Thyroid gland (tissue), 4 donors: Measurements from ENCODE around the gene DNM3.

Source experiments
- CTCF ChIP-seq, 6 experiments: fragments of 200-600 bp in 3 of 6; fragments of 450-650 bp in 3 of 6; sonication (generic) in 3 of 6; IDR thresholded peaks; one replicate each; pipeline ENCODE4 v1.5.1; 2016 to 2019; ENCODE audit warnings: antibody characterized with exemption in 6 of 6, mild to moderate bottlenecking in 2 of 6, inconsistent platforms in 1 of 6, moderate library complexity in 1 of 6
- POLR2A ChIP-seq, 2 donors: fragments of 450-650 bp; IDR thresholded peaks; one replicate each; pipeline ENCODE4 v1.6.1; 2017; ENCODE audit warnings: antibody characterized with exemption in 2 of 2, mild to moderate bottlenecking in 2 of 2, moderate library complexity in 1 of 2

GRCh38 chr1:171916315-171916771, 75.0 kb downstream of the DNM3 start:
- TF ChIP-seq CTCF (IDR thresholded peaks at IDR 0.05) = no peak
- no peak for TF ChIP-seq POLR2A (IDR thresholded peaks at IDR 0.05)
